HG02973 (cell line): Measurements from ENCODE around the gene C1QL1.

Experiments used
- ATAC-seq: cut with Tn5 transposase; IDR thresholded peaks from one replicate; pipeline ENCODE4 v1.9.1; 2021; ENCODE audit warnings: moderate library complexity; ENCODE audit not compliant: unreplicated experiment

The C1QL1 gene

GRCh38 chr17:44915862-44916780, 52.0 kb downstream of the C1QL1 start:
- ATAC-seq = no peak

- no peak for ATAC-seq
These were observed 52.8 kb downstream of the C1QL1 start, which contains the start of gene GFAP for GRCh38 chr17:44915321-44915726. Gene GFAP, minus strand, starts transcription at chr17:44915500. Its CDS starts 14 bp downstream, at chr17:44915486.

GRCh38 chr17:44914698-44915271, 53.3 kb downstream of the C1QL1 start:
- ATAC-seq = no peak

DNA sequence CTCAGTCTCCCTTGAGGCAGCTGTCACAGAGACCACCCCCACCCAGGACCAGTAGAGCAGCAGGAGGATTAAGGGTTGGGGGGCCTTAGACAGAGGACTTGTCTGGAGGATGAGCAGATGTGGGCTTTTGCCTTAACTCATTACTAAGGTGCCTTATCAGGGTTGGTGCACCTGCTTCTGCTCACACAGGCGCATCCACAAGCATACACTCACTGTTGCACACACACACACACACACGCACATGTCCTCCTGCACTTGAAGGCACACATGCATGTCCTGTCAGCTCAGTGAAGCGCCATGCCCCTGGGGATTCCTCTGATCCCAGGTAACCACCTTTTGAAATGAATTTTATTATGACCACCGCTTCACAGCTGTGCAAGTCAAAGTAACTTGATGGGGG, 54.0 kb downstream of the C1QL1 start:
- ATAC-seq = no peak

GRCh38 chr17:44913676-44914075, 54.4 kb downstream of the C1QL1 start:
- ATAC-seq = no peak

DNA sequence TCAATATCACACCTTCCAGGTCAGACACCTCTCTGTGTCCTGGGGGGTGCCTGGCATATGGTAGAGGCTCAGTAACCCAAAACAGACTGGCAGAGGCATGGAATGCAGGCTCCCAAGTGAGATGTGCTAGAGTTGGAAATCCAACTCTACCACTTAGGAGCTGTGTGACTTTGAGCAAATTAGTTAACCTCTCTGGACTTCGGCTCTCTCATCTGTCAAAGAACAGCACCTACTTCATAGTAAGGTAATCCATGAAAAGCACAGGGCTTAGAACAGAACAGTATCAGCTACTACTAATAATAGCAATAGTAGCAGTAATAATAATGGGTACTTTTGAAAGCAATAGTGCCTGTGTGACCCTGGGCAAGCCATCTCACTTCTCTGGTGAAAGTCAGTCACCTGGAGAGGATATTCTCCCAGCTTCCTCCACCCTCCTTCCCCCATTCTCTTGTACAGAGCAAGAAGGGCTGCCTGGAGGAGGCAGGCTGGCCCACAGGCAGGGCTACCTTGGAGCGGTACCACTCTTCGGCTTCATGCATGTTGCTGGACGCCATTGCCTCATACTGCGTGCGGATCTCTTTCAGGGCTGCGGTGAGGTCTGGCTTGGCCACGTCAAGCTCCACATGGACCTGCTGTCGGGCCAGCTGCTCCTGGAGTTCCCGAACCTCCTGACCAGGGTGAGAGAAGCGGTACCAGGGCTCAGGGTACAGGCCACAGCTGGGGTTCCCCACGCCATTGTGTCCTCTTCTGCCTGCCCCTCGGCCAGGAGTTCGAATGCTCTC, 55.1 kb downstream of the C1QL1 start:
- no peak for ATAC-seq

- no peak for ATAC-seq
These were observed 56.7 kb downstream of the C1QL1 start for GRCh38 chr17:44911133-44912001.

DNA sequence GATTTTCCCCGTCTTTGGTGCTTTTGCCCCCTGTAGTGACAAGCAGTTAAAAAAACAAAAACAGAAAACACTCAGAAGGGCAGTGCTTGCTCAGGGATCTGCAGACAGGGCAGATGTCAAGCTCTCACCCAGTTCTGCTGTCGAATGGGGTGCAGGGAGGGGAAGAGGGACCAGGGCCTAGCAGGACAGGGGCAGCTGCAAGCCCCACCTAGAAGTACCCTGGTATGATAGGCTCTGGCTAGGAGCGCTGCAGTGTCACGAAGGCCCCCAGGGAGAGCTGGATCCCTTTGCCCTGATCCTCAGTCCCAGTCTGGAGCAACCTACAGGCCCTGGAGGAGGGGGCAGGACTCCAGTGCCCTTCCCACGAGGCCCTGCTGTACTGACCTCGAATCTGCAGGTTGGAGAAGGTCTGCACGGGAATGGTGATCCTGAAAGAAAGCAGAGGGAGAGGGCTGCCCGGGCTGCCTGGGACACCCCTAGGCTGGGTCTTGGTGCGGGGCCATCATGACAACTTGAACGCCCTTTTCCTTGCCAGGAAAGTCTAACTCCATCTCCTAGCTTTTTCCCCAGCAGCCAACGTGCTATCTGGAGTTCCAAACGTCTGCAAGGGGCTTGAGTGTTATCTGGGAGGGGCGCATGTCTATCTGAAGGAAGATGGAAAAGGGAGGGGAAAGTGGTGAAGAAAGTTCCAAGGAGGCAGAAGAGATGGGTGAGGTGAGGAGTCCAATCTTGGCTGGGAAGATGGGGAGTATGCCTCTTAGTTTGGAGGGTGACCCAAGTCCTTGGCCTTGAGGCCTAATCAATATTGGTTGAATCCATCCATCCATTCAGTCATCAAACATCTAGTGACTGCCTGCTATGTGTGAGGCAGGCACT, 57.6 kb downstream of the C1QL1 start:
- ATAC-seq = no peak
